Central memory CD8-positive, alpha-beta T cell (primary cell): ENCODE measurements around the gene NAALADL1.
A peak's percentile ranks its signal among the peaks of the same experiment; 100 is the strongest.

Experiments
- ATAC-seq: fragments of 150-1000 bp; cut with Tn5 transposase; replicated peaks from 2 replicates; pipeline ENCODE4 v1.10.0; 2022; ENCODE audit warnings: mild to moderate bottlenecking, moderate FRiP score, moderate number of reproducible peaks; ENCODE audit not compliant: poor library complexity, severe bottlenecking; ENCODE audit errors: extremely low read depth
- DNase-seq, 2 donors: peaks; one replicate each; pipeline ENCODE4 v3.0.0; 2021; ENCODE audit warnings: low spot score in 2 of 2
- H3K27ac Mint-ChIP-seq: one replicate; pipeline ENCODE4 v1.8.0; 2022; ENCODE audit warnings: low read depth, mild to moderate bottlenecking, moderate library complexity, mixed read lengths
- H3K27me3 Mint-ChIP-seq: one replicate; pipeline ENCODE4 v1.8.0; 2022; ENCODE audit warnings: mixed read lengths
- H3K36me3 Mint-ChIP-seq: one replicate; pipeline ENCODE4 v1.8.0; 2022; ENCODE audit warnings: mild to moderate bottlenecking, moderate library complexity, mixed read lengths; ENCODE audit not compliant: insufficient read depth
- H3K4me1 Mint-ChIP-seq: one replicate; pipeline ENCODE4 v1.8.0; 2022; ENCODE audit warnings: mixed read lengths
- H3K4me3 Mint-ChIP-seq: one replicate; pipeline ENCODE4 v1.8.0; 2022; ENCODE audit warnings: mild to moderate bottlenecking, moderate library complexity, mixed read lengths
- H3K9me3 Mint-ChIP-seq: one replicate; pipeline ENCODE4 v1.8.0; 2022; ENCODE audit warnings: mixed read lengths

Gene NAALADL1

GRCh38 chr11:65056999-65057398, 1.4 kb downstream of the NAALADL1 start:
- no peak overlapping the region for H3K27ac Mint-ChIP-seq
- no peaks in the 10 kb centered on the region for H3K36me3 Mint-ChIP-seq
- H3K27me3 Mint-ChIP-seq = no peaks in the 10 kb centered on the region
- no peaks in the 10 kb centered on the region for H3K9me3 Mint-ChIP-seq
- H3K4me1 Mint-ChIP-seq = peaks cover 13% of the 10 kb centered on the region
- ATAC-seq (no peak), DNase-seq (no peak)
- no peak overlapping the region for H3K4me3 Mint-ChIP-seq

GRCh38 chr11:65055538-65055937, 2.8 kb downstream of the NAALADL1 start:
- no peak for ATAC-seq
- Mint-ChIP-seq H3K4me3 (no peak overlapping the region), H3K4me1 (peaks cover 13% of the 10 kb centered on the region), H3K27me3 (no peaks in the 10 kb centered on the region), H3K9me3 (no peaks in the 10 kb centered on the region), H3K27ac (no peak overlapping the region), H3K36me3 (no peaks in the 10 kb centered on the region)
- no peak for DNase-seq

DNA sequence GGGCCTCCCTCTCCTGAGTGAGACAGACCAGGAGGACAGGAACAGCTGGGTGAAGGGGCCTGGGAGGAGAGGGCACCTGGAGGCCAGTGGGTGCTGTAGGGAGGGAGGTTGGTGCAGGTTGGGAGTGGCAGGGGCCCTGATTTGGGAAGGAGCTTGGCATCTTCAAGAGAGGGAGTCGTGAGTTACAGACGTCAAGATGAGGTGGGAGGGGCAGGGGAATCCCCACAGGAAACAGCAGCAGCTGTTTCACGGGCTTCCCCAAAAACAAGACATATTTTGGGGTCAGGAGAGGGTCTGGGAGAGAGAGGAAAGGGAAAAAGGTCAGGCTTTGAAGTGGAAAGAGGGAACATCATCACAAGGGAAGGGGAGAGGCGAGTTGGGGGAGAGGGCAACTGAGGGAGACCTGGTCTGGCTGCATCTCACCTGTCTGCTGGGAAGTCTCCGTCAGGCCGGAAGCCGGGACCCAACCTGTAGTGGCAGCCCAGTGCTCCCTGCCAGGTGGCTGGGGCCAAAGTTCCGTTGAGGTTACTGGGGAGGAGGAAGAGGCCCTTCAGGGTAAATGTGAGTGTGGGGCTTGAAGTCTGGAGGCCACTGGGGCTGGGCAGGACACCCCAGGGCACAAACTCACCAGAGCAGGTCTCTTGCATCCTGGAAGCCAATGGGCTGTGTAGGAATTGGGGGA, 4.4 kb downstream of the NAALADL1 start:
- Mint-ChIP-seq H3K9me3 (no peaks in the 10 kb centered on the region), H3K4me3 (peak overlapping the region; percentile 5), H3K27ac (peak overlapping the region; percentile 9), H3K36me3 (no peaks in the 10 kb centered on the region), H3K27me3 (no peaks in the 10 kb centered on the region), H3K4me1 (peaks cover 13% of the 10 kb centered on the region)
- ATAC-seq (peak; percentile 60), DNase-seq (no peak)

- Mint-ChIP-seq H3K4me3 (no peak overlapping the region), H3K27me3 (no peaks in the 10 kb centered on the region), H3K9me3 (no peaks in the 10 kb centered on the region), H3K4me1 (peaks cover 20% of the 10 kb centered on the region), H3K27ac (no peak overlapping the region), H3K36me3 (no peaks in the 10 kb centered on the region)
- DNase-seq (no peak), ATAC-seq (no peak)
Measured at GRCh38 chr11:65051398-65051858, 6.9 kb downstream of the NAALADL1 start.

- Mint-ChIP-seq H3K4me3 (peak overlapping the region; percentile 85), H3K27me3 (no peaks in the 10 kb centered on the region), H3K4me1 (peaks cover 15% of the 10 kb centered on the region), H3K36me3 (no peaks in the 10 kb centered on the region), H3K9me3 (no peaks in the 10 kb centered on the region), H3K27ac (peak overlapping the region; percentile 93)
- DNase-seq = no peak
- ATAC-seq = peak; percentile 24
Measured at GRCh38 chr11:65047581-65048422, 10.6 kb downstream of the NAALADL1 start.

GRCh38 chr11:65045728-65046127, 12.6 kb downstream of the NAALADL1 start:
- Mint-ChIP-seq H3K27ac (no peak overlapping the region), H3K4me3 (no peak overlapping the region), H3K9me3 (no peaks in the 10 kb centered on the region), H3K36me3 (peaks cover 6% of the 10 kb centered on the region), H3K4me1 (peaks cover 15% of the 10 kb centered on the region), H3K27me3 (no peaks in the 10 kb centered on the region)
- no peak for DNase-seq
- no peak for ATAC-seq

- no peaks in the 10 kb centered on the region for H3K9me3 Mint-ChIP-seq
- H3K4me1 Mint-ChIP-seq = peaks cover 15% of the 10 kb centered on the region
- ATAC-seq (no peak), DNase-seq (no peak)
- no peaks in the 10 kb centered on the region for H3K27me3 Mint-ChIP-seq
- H3K36me3 Mint-ChIP-seq = peaks cover 7% of the 10 kb centered on the region
- H3K27ac Mint-ChIP-seq = no peak overlapping the region
- no peak overlapping the region for H3K4me3 Mint-ChIP-seq
Measured at GRCh38 chr11:65045061-65045460, 13.3 kb downstream of the NAALADL1 start.

- Mint-ChIP-seq H3K9me3 (no peaks in the 10 kb centered on the region), H3K27ac (peak overlapping the region; percentile 47)
- no peak for DNase-seq
Measured at GRCh38 chr11:65043881-65044501, 14.4 kb downstream of the NAALADL1 start.

DNA sequence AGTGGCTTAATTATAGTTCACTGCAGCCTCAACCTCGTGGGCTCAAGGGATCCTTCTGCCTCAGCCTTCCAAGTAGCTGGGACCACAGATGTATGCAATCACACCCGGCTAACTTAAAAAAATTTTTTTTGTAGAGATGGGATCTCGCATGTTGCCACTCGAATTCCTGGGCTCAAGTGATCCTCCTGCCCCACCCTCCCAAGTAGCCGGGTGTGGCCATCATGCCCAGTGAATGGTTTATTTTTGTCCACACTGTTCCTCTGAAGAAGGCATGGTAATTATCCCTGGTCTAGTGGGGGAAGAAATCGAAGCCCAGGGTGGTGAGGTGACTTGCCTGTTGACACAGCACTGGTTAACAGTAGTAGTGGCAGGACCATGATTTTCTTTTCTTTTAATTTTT, 15.5 kb downstream of the NAALADL1 start:
- no peaks in the 10 kb centered on the region for H3K27me3 Mint-ChIP-seq
- DNase-seq (no peak), ATAC-seq (no peak)
- H3K4me1 Mint-ChIP-seq = peaks cover 15% of the 10 kb centered on the region
- H3K27ac Mint-ChIP-seq = no peak overlapping the region
- H3K36me3 Mint-ChIP-seq = peaks cover 8% of the 10 kb centered on the region
- no peaks in the 10 kb centered on the region for H3K9me3 Mint-ChIP-seq
- peak overlapping the region; percentile 91 for H3K4me3 Mint-ChIP-seq

More at GRCh38 chr11:65043881-65044501, 14.4 kb downstream of the NAALADL1 start:
- no peaks in the 10 kb centered on the region for H3K27me3 Mint-ChIP-seq
- H3K36me3 Mint-ChIP-seq = peaks cover 7% of the 10 kb centered on the region
- no peak overlapping the region for H3K4me3 Mint-ChIP-seq
- ATAC-seq = no peak
- peaks cover 15% of the 10 kb centered on the region for H3K4me1 Mint-ChIP-seq

GRCh38 chr11:65040847-65041622, 17.3 kb downstream of the NAALADL1 start, which contains the start of gene SAC3D1:
TSS of gene SAC3D1 (plus strand) at chr11:65041210. CDS start at chr11:65041293, 83 bp downstream.
- H3K27me3 Mint-ChIP-seq = no peaks in the 10 kb centered on the region
- no peaks in the 10 kb centered on the region for H3K9me3 Mint-ChIP-seq
- peaks cover 9% of the 10 kb centered on the region for H3K4me1 Mint-ChIP-seq

GRCh38 chr11:65040520-65040846, 17.9 kb downstream of the NAALADL1 start:
- no peaks in the 10 kb centered on the region for H3K27me3 Mint-ChIP-seq
- ATAC-seq = no peak
- no peak for DNase-seq
- H3K4me1 Mint-ChIP-seq = peaks cover 9% of the 10 kb centered on the region
- no peaks in the 10 kb centered on the region for H3K9me3 Mint-ChIP-seq
- peak overlapping the region; percentile 87 for H3K27ac Mint-ChIP-seq
- H3K4me3 Mint-ChIP-seq = peak overlapping the region; percentile 91
- peaks cover 8% of the 10 kb centered on the region for H3K36me3 Mint-ChIP-seq

More at GRCh38 chr11:65040847-65041622, 17.3 kb downstream of the NAALADL1 start, which contains the start of gene SAC3D1:
- ATAC-seq (peak; percentile 95), DNase-seq (peak; percentile 71 to 80)
- Mint-ChIP-seq H3K36me3 (peaks cover 8% of the 10 kb centered on the region), H3K27ac (peak within 1 kb of the TSS; percentile 87), H3K4me3 (peak within 1 kb of the TSS; percentile 91)

DNA sequence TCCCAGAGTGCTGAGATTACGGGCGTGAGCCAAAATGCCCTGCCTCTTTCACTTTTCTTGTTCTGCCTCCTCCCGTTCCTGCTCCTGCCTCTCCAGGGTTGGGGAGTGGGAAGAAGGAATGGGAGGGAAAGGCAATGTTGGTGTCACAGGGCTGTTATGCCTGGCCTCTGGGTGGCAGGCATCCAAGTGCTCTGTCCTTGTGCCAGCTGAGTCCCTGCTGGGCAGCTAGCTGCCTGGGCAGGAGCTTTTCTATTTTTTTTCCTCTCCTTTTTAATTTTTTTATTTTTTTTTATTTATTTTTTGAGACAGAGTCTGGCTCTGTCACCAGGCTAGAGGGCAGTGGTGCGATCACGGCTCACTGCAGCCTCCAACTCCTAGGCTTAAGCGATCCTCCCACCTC, 21.4 kb downstream of the NAALADL1 start:
- H3K36me3 Mint-ChIP-seq = peaks cover 11% of the 10 kb centered on the region
- H3K27ac Mint-ChIP-seq = no peak overlapping the region
- no peaks in the 10 kb centered on the region for H3K9me3 Mint-ChIP-seq
- H3K4me3 Mint-ChIP-seq = no peak overlapping the region
- ATAC-seq (no peak), DNase-seq (no peak)
- no peaks in the 10 kb centered on the region for H3K27me3 Mint-ChIP-seq
- no peaks in the 10 kb centered on the region for H3K4me1 Mint-ChIP-seq
